GM18499 (cell line): ENCODE results near the gene YBX1.
"Not testable (repeated sequence)": the region's sequence is repeated elsewhere in the genome, so short reads cannot be mapped to it uniquely, and the experiment has no call there.

Experiments
- ATAC-seq: cut with Tn5 transposase; IDR thresholded peaks from one replicate; pipeline ENCODE4 v1.9.1; 2021; ENCODE audit warnings: moderate number of reproducible peaks; ENCODE audit not compliant: insufficient read depth, unreplicated experiment

Gene YBX1

DNA sequence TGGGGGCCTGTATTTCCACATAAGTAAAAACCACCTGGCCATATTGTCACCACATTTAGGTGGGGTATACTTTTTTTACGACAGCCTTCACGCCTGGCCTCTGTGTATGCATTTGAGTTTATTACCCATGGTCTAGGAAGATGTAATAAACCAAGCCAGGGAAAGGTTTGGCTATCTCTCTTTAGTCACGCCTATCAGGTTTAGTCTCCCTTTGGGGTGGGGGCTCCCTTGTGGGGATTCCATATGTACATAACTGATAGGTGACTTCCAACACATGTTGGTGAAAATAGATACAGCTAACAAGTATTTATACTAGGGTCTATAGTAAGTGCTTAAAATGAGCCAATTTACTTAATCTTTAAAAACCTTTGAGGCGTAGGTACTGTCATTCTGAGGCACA is 4.2 kb downstream of the YBX1 start:
- no peak for ATAC-seq

DNA sequence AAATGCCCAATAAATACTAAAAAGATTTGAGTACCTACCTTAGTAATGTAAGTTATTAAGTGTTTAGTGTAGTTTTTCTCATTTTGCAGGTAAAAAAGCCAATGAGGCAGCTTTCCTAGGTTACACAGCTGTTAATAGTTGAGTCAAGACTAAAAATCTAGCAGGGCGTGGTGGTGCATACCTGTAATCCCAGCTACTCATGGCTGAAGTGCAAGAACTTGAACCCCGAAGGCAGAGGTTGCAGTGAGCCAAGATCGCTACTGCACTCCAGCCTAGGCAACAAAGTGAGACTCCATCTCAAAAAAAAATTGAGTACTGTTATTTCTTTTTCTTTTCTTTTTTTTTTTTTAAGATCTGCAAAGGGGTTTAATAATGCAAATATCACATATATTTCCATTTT is 7.7 kb downstream of the YBX1 start:
- ATAC-seq: no peak

DNA sequence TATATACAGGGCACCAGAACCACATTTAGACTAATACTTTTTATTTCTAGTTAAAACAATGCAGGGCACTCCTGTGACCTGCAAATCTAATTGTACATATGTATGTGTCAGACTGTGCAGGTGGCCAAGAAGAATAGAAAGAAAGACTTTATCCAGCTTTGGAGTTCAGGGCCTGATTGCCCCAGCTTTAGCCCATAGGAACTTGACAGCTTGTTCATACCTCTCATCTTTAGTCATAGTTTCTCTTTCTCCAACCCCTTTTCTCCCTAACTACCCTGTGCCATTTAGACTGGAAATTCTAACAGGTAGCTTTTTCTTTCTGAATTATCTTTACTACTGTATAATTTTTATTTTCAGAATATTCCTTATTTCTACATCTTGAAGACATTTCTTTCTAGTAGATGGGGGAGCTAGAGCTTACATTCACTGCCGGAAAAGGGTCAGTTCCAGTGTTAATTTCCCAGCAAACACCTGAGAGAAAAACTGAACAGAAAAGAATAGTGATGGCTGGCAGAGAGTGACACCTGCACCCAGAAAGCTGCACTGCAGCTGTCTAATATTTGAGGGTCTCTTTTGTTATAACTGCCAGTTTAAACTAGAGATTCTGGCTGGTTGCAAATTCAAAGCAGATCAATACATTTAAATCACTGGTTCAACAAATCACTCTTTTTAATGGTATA is 8.4 kb downstream of the YBX1 start:
- ATAC-seq: no peak

DNA sequence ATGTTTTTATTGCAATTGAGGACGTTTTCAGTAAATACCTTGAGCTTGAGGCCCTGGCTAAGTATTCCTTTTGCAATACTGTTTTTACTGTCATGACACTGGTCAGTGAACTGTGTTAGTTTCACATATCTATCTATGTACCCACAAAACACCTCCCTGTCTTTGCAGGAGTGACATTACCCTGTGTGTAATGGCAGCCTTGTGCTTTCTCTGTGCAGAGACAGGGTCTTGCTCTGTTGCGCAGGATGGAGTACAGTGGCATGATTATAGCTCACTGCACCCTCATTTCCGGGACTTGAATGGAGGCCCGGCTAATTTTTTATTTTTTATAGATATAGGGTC is 8.9 kb downstream of the YBX1 start:
- ATAC-seq: no peak

DNA sequence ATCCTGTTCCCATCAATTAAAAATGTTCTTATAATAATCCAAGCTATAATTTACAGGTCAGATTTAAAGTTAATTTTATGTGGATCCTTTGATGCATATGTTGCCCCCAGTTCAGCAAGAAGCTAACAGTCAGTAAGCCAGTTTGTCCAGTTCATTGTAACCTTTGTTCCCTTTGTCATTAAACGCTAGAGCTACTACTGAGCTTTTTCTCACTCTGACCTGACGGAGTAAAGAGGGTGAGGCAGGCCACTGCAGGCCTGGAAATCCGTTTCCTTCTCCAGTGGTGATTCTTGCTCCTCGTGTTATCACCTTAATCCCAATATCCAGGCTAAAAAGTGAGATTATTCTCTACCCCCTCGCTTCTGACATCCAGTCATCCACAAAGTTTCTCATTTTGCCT is 10.2 kb downstream of the YBX1 start:
- ATAC-seq: no peak

DNA sequence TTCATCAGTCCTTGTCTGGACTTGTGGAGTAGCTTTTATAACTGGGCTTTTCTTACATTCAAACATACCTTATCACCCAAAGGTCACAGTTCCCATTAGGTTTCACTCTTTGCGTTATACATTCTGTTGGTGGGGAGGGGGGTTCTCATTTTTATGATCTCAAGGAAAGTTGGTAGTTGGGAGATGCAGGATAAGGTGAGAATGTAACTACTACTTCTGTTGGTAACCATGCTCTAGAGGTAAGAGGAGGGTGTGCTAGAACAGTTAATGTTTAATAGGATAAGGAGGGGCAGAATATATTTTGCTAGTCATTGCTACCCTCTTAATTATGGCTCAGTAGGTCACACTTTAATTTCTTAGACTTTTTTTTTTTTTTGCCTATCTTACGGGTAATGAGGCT is 10.7 kb downstream of the YBX1 start:
- no peak for ATAC-seq

DNA sequence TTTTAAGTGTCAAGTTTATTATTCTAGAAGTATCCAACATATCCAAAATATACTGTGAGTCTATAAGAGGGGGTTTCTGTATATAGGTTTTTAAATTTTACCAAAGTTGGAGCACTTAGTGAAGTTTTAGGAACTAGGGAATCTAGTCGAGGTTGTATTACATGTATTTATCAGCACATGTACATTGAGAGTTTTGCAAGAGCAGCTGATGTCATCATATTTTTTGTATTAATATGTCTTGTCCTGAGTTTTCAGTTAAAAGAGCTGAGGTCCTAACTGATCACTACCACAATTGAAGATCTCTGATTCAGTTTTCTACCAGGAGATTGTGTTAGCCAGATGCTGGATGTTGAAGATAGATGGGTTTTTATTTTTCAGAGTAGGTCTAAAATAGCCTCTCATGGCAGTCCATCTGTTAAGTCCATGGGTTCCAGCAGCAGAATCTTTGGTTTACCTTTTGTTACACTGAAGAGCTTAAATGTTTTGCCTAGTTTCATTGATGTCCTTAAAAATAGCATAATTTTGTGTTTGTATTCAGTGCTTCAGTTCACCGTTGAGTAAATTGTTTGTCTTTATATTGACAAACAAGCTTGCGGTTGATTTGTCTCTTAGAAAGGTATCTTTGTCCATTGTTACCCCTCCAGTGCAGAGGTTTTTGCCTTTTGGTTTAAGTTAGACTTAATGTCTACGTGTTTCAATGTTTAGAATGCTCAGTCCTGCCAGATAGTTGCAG is 16.0 kb downstream of the YBX1 start:
- no peak for ATAC-seq

DNA sequence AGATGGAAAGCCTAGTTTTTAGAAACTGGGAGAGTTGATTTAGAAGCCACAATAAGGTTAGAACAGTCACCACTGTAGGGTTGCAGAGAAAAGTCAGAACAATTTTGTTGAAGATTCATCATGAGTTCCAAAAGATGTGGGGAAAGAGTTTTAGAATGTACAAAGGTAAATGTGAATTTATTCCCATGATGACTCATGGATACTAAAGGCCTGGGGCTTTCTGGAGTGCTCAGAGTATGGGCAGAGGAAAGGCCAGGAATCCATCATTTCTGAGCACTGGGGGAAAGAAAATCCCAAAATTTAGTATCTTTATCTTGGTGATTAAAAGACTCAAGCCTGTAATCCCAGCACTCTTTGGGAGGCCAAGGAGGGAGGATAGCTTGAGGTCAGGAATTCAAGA is 17.8 kb downstream of the YBX1 start:
- no peak for ATAC-seq

DNA sequence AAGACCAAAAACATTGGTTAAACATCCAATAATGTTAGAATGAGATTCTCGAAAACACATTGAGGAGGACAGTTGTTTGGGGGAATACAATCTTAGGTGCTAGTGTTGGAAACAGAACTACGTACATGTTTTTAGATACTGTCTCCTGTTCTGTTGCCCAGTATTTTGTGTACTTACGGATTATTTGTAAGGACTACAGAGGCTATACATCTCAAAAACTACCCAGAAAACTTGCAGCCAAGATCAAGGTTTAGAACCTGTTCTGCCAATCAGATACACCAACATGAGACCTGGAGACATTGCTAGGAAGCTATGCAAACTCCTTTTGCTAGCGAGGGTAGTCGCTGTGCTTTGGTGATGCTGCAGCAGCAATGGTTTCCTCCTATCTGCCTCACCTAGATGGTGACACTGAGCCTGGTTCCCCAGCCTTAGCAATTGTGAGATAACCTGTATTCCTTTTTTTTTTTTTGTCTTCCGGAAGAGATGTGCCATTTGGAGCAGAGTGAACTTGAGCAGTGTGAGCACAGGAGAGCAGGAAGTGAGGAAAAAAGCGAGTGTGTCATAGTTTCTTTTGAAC is 21.8 kb downstream of the YBX1 start:
- no peak for ATAC-seq

DNA sequence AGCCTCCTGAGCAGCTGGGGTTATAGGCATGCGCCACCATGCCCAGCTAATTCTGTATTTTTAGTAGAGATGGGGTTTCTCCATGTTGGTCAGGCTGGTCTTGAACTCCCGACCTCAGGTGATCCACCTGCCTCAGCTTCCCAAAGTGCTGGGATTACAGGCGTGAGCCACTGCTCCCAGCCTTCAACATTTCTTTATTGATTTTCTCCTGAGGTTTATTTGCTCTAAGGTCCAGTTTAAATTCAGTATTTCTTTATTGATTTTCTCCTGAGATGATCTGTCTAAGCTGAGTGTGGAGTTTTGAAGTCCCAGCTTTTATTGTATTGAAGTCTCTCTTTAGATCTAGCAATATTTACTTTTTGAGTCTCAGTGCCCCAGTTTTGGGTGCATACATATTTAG is 30.6 kb downstream of the YBX1 start:
- not testable (repeated sequence) for ATAC-seq

DNA sequence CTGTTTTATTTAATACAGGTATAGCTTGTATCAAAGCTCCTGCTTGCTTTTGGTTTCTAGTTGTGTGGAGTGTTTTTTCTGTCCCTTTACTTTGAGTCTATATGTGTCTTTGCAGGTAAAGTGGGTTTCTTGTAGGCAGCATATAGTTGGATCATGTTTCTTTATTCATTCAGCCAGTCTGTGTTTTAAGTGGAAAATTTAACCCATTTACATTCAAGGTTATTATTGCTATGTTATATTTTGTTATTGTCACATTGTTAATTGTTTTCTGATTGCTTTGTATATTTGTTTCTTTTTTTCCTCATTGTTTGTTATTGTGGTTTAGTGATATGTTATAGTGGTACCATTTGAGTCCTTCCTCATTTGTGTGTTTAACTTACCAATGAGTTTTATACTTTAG is 31.1 kb downstream of the YBX1 start:
- ATAC-seq: no peak

DNA sequence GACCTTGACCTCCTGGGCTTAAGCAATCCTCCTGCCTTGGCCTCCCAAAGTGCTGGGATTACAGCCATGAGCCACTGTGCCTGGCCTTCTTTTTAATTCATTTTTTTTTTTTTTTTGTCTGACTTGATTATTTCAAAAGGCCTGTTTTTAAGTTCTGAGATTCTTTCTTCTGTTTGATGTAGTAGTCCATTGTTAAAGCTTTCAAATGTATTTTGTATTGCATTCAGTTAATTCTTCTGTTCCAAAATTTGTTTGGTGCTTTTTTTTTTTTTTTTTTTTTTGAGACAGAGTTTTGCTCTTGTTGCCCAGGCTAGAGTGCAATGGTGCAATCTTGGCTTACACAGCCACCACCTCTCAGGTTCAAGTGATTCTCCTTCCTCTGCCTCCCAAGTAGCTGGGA is 32.2 kb downstream of the YBX1 start:
- ATAC-seq: not testable (repeated sequence)

DNA sequence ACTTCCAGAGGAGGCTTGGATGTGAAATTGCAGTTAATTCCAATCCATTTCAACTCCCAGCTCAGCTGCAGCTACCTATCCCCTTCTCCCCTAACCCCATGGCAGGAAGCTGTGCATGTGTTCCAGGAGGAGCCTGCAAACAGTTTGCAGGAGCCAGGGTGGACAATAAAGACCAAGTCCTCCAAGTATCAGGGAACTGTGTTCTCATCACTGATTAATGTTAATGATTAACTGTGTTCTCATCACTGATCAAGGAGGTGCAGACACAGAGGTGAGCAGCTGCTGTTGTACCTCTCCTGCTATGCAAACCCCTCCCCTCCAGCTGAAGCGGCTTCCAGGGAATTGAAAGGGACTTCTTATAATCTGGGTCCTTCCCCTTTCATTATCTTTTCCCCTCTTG is 38.6 kb downstream of the YBX1 start:
- ATAC-seq: no peak

DNA sequence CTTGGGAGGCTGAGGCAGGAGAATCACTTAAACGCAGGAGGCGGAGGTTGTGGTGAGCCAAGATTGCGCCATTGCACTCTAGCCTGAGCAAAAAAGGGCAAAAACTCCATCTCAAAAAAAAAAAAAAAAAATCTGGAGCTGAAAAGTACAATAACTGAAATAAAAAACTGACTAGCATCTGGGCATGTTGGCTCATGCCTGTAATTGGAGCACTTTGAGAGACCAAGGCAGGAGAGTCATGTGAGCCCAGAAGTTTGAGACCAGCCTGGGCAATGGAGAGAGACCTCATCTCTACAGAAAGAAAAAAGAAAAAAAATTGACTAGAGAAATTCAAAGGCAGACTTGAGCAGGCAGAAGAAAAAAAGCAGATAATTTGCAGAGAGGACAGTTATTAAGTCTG is 39.7 kb downstream of the YBX1 start:
- no peak for ATAC-seq

DNA sequence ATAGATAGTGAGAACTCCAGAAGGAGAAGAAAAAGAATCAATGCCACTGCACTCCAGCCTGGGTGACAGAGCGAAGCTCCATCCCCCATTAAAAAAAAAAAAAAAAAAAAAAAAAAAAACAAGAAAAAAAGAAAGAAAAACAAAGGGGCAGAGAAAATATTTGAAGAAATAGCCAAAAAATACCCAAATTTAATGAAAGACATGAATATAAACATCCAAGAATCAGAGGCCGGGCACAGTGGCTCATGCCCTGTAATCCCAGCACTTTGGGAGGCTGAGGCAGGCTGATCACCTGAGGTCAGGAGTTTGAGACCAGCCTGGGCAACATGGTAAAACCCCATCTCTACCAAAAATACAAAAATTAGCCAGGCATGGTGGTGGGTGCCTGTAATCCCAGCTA is 40.2 kb downstream of the YBX1 start:
- ATAC-seq: not testable (repeated sequence)

DNA sequence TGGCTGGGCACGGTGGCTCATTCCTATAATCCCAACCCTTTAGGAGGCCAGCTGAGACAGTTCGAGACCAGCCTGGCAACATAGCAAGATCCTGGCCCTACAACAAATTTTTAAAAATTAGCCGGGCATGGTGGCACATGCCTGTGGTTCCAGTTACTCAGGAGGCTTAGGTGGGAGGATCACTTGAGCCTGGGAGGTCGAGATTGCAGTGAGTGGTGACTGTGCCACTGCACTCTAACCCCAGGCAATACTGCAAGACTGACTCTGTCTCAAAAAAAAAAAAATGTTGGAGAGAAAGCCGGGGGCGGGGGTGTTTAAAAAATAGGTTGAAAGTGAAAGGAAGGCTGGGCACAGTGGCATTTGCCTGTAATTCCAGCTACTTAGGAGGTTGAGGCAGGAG is 41.3 kb downstream of the YBX1 start:
- no peak for ATAC-seq

DNA sequence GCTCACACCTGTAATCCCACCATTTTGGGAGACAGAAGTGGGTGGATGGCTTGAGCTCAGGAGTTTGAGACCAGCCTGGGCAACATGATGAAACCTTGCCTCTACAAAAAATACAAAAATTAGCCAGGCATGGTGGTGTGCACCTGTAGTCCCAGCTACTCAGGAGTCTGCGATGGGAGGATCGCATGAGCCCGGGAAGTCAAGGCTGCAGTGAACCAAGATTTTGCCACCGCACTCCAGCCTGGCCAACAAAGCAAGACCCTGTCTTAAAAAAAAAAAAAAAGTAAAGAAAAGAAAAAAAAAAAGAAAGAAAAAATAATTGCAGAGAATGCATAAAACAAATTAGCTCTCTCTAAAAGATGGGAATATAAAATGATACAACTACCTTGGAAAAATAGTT is 43.6 kb downstream of the YBX1 start:
- not testable (repeated sequence) for ATAC-seq

DNA sequence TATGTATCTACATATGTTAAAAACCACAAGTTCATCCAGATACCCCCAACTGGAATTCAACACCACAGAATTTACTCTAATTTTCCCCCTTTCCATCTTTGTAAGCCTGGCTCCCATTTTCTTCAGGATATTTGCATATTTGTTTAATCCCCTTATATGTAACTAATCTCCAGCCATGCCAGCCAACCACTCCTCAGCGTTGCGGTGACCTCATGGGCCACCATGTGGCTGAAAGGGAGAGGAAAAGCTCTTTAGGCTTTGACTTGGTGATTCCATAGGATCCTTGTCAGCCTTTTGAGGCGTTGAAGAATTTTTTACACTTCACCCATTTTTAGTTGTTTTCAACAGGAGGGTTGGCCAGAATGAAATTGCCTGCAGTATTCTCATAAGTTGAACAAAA is 47.8 kb downstream of the YBX1 start:
- ATAC-seq: no peak

DNA sequence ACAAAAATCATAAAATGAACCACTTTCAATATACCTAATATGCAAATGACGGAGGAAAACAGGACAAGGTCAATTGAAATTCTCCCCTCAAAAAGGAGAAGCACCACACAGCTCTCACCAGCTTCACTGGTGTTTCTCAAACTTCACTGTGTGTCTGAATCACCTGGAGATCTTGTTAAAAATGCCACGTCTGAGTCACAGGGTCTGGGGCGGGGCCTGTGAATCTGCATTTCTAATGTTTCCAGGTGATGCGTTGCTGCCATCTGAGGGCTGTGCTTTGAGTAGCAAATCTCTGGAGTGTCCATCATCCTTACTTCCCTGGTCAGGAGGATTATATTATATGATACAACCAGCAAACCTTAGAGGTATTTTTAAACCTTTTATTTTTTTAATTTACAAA is 48.8 kb downstream of the YBX1 start:
- no peak for ATAC-seq

DNA sequence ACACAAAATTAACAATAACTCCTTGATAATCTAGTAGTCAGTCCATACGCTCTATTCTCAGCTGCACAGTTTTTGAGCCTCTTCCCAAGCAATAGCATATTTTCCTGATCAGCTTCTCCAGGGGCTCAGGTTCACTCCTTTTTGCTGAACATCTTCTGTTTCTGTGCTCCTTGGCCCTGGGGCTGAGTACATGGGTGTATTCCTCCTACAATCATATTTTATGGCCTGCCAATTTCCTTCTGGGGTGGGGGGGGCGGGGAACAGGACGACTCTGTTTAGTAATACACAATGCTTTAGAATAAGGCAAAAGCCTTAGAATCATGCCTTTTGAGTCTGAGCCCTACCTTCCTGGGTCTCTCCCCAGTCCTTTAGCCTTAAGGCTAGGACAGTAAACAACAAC is 49.4 kb downstream of the YBX1 start:
- no peak for ATAC-seq

DNA sequence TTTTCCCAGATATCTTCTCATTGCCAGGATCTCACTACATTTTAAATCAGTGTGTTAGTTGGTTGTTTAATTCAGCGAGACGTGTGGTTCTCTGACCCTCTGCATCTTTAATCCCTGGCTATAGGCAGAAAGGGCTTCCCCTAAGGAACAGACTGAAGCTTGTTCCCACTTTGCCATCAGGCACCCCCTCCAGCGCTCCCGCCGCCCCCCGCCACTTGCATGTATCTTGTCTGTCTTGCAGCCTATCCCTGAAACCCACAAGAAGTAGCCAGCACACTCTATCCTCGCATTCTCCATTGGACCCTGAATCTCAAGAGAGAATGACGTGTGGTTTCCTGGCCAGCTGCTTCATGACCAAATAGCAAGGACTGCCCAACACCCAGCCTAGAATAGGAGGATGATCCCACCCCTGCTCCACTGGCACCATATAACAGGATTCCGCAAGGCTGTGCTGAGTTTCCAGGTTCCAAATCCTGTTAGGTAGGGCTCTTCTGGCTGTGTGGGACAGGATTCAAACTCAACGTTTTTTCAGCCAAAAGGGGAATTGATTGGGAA is 50.0 kb downstream of the YBX1 start:
- ATAC-seq: no peak
